ENCODE data around the gene TMEM150B.

DNA sequence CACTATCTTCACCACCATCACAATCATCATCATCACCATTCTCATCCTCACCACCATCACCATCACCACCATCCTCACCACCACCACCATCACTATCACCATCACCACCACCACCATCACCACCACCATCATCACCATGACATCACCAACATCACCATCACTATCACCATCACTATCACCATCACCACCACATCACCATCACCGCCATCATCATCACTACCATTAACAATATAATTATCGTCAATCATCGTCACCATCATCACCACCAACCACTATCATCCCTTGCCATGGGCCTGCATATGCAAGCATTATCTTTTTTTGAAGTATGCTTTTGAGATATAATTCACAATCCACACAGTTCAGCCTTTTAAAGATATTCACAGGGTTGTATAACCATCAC lies 58.7 kb downstream of the TMEM150B start:
- no peak for TF ChIP-seq POLR2A (IDR thresholded peaks at IDR 0.05; ENCODE audit: low read depth, low read length)
- no peak for TF ChIP-seq POLR2AphosphoS5 (IDR thresholded peaks at IDR 0.05; ENCODE audit: low read depth, low read length)
- no peak for TF ChIP-seq TAF1 (IDR thresholded peaks at IDR 0.05; ENCODE audit: borderline replicate concordance, low read depth, low read length)
